MCF 10A (cell line): Measurements from ENCODE around the gene CATSPERD. TPM values are rescaled to one million over a fixed set of nuclear protein-coding genes. Genes with fewer than 3 reads are reported as not detected.

Experiments used
- BruUV-seq: library from RNA; stranded (reverse); fragments of 400-500 nt; replicated peaks from 2 replicates; lab custom pipeline; 2021; lab: Mats Ljungman, UMichigan
- CTCF ChIA-PET: fragments of 300-600 bp; sonication (Branson Sonifier 250); formaldehyde crosslinking; extraction: SDS; loops from one replicate; lab custom pipeline; 2021; ENCODE audit warnings: antibody characterized with exemption, inconsistent platforms; lab: Yijun Ruan, JAX
- POLR2A ChIA-PET: fragments of 300-600, 350-650 bp; sonication (Branson Sonifier 250); formaldehyde crosslinking; extraction: SDS; loops from one replicate; lab custom pipeline; 2020; ENCODE audit warnings: antibody characterized with exemption, inconsistent platforms; lab: Yijun Ruan, JAX
- DNase-seq: peaks from one replicate; pipeline ENCODE4 v3.0.0-alpha.2; 2018; ENCODE audit not compliant: unreplicated experiment
- H3K27ac Mint-ChIP-seq: one replicate; pipeline ENCODE4 v1.8.0; 2022; ENCODE audit warnings: mild to moderate bottlenecking, low read depth, mixed read lengths; ENCODE audit not compliant: unreplicated experiment
- H3K27me3 Mint-ChIP-seq: one replicate; pipeline ENCODE4 v1.8.0; 2022; ENCODE audit warnings: mixed read lengths; ENCODE audit not compliant: insufficient read depth, unreplicated experiment
- H3K36me3 Mint-ChIP-seq: one replicate; pipeline ENCODE4 v1.8.0; 2022; ENCODE audit warnings: mild to moderate bottlenecking, moderate library complexity, mixed read lengths; ENCODE audit not compliant: insufficient read depth, unreplicated experiment
- H3K4me1 Mint-ChIP-seq: one replicate; pipeline ENCODE4 v1.8.0; 2022; ENCODE audit warnings: mixed read lengths; ENCODE audit not compliant: insufficient read depth, unreplicated experiment
- H3K4me3 Mint-ChIP-seq: one replicate; pipeline ENCODE4 v1.8.0; 2022; ENCODE audit warnings: mild to moderate bottlenecking, moderate library complexity, mixed read lengths; ENCODE audit not compliant: unreplicated experiment
- H3K9me3 Mint-ChIP-seq: one replicate; pipeline ENCODE4 v1.8.0; 2022; ENCODE audit warnings: mixed read lengths; ENCODE audit not compliant: unreplicated experiment
- intact Hi-C: fragments of 100-400 bp; cut with micrococcal nuclease; formaldehyde crosslinking; loops from 2 replicates; pipeline ENCODE4 v1.14.1; 2022
- total RNA-seq: library from RNA; stranded (reverse); gene quantifications from 2 replicates; pipeline ENCODE4 v1.2.3, GENCODE V29; 2022
- TF ChIP-seq, protein P1 (sequence below): fragments of 200-600 bp; IDR thresholded peaks from one replicate; pipeline ENCODE4 v1.8.0; 2022; ENCODE audit warnings: antibody characterized with exemption, mild to moderate bottlenecking; ENCODE audit not compliant: unreplicated experiment

Gene CATSPERD
- total RNA-seq, 1 experiment from 2014 or later, result not detected

DNA sequence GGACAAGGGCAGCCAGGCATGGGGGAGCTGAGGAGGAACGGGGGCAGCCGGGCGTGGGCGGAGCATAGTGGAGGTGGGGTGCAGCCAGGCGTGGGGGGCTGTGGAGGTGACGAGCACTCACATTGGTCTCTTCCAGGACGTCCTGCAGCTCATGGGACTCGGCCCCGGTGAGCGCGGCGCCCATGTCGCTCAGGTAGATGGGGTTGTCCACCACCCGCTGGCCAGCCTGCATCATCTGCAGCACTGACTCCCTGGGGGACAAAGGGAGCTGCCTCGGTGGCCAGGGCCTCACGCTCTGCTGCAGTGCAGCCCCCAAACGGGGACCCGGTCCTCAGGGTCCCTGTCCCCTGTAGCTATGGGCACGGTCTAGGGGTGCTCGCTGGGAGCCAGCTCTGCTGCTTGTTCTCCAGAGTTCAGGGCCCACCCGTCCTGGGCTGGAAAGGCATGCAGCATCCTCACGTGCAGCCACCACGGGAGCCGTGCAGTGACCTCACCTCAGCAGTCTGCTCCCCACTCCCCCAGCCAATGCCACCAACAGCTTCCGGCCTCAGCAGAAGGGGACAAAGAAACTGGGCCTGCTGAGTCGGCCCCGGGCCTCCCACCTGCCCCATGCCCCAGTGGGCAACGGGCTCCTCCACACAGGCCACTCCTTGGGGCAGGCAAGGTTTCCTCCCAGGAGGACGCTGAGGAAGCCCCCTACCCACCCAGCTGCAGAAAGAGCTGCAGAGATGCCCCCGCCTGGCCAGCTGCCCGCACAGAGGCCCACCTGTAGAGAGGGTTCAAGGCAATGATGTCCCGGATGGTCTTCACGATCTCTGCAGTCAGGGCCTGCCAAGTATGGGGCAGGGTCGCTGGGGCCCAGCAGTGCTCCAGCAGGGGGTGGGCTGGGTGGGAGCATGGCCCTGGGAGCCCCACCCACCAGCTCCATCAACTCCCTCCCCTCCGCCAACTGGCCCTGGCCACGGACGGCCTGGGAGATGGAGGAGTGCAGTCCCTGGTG, 12.6 kb upstream of the CATSPERD start:
- POLR2A ChIA-PET, result interaction anchor here (1.0 to 3.3 kb wide), 3 partner anchors 9 to 17 kb away, joined by 3 to 13 read pairs (median 3); no protein-coding TSS in a partner anchor
- intact Hi-C loops, result no loop called here
- DNase-seq, result no peak
- CTCF ChIA-PET, result interaction anchor here (0.6 to 1.3 kb wide), 4 partner anchors 18 to 786 kb away, joined by 3 to 5 read pairs (median 3); partner anchors contain the start of gene RPL36
- peaks cover 96% of the 10 kb centered on the region for H3K36me3 Mint-ChIP-seq
- H3K27me3 Mint-ChIP-seq, result no peaks in the 10 kb centered on the region
- no peak overlapping the region for H3K27ac Mint-ChIP-seq
- peaks cover 6% of the 10 kb centered on the region for H3K4me1 Mint-ChIP-seq
- no peaks in the 10 kb centered on the region for H3K9me3 Mint-ChIP-seq
- no peak overlapping the region for H3K4me3 Mint-ChIP-seq
- BruUV-seq, result no TSS peak
- TF ChIP-seq, protein P1, sequence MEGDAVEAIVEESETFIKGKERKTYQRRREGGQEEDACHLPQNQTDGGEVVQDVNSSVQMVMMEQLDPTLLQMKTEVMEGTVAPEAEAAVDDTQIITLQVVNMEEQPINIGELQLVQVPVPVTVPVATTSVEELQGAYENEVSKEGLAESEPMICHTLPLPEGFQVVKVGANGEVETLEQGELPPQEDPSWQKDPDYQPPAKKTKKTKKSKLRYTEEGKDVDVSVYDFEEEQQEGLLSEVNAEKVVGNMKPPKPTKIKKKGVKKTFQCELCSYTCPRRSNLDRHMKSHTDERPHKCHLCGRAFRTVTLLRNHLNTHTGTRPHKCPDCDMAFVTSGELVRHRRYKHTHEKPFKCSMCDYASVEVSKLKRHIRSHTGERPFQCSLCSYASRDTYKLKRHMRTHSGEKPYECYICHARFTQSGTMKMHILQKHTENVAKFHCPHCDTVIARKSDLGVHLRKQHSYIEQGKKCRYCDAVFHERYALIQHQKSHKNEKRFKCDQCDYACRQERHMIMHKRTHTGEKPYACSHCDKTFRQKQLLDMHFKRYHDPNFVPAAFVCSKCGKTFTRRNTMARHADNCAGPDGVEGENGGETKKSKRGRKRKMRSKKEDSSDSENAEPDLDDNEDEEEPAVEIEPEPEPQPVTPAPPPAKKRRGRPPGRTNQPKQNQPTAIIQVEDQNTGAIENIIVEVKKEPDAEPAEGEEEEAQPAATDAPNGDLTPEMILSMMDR, result no peak

DNA sequence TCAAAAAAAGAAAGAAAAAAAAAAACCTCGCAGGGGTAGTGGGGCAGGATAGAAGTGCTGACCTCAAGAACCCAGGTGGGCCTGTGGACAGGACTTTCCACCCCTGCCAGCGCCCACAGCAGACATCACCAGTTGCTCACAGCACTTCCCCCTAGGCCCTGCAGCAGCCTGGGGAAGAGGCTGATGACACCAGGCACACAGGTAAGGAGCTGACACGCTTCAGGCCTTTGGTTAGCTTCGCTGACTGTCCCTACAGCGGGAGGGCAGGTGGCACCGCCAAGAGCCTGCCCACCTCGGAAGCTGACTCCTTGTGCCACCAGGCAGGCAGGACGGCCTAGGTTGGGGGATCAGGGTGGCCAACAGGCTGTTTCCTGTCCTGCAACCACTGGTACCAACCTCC, 9.4 kb upstream of the CATSPERD start:
- Mint-ChIP-seq H3K9me3 (no peaks in the 10 kb centered on the region), H3K27ac (no peak overlapping the region), H3K36me3 (peaks cover 92% of the 10 kb centered on the region), H3K4me1 (no peaks in the 10 kb centered on the region), H3K27me3 (no peaks in the 10 kb centered on the region), H3K4me3 (no peak overlapping the region)
- TF ChIP-seq, protein P1, result no peak
- no peak for DNase-seq
- POLR2A ChIA-PET, result interaction anchor here (1.0 kb wide), 1 partner anchor 9 kb away, joined by 4 read pairs; the partner anchor contains the start of genes CATSPERD and LONP1
- CTCF ChIA-PET, result interaction anchor here (0.6 kb wide), 1 partner anchor 1152 kb away, joined by 3 read pairs; no protein-coding TSS in a partner anchor
- BruUV-seq, result no TSS peak
- intact Hi-C loops, result no loop called here

DNA sequence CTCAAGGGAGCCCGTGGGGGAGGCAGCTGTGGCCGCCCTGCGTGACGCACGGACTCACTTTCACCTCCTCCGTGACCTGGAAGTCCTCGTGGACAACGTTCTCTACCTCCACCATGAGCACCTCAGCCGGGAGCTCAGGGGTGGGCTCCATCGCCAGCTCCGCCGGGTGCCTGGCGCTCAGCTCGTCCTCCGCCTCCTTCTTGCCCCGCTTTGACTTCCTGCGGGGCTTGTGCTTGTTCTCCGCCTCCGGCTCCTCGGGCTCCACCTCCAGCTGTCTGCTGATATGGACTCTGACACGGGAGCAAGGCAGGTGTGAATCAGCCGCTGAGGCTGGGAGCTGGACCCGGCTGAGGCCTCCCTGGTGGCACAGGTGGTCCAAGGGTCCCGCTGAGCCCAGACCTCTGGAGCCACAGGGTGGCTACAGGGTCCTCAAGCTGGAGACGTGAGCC, 8.7 kb upstream of the CATSPERD start:
- no peak for DNase-seq
- no peak overlapping the region for H3K4me3 Mint-ChIP-seq
- no peak overlapping the region for H3K27ac Mint-ChIP-seq
- intact Hi-C loops, result no loop called here
- BruUV-seq, result no TSS peak
- ChIA-PET POLR2A (interaction anchor here (1.0 to 1.3 kb wide), 2 partner anchors 8 to 22 kb away, joined by 4 to 5 read pairs; partner anchors contain the start of genes CATSPERD, LONP1 and RPL36), CTCF (interaction anchor here (0.7 to 0.8 kb wide), 2 partner anchors 257 to 653 kb away, joined by 3 read pairs; no protein-coding TSS in a partner anchor)
- peaks cover 92% of the 10 kb centered on the region for H3K36me3 Mint-ChIP-seq
- TF ChIP-seq, protein P1, result no peak
- no peaks in the 10 kb centered on the region for H3K27me3 Mint-ChIP-seq
- no peaks in the 10 kb centered on the region for H3K9me3 Mint-ChIP-seq
- H3K4me1 Mint-ChIP-seq, result no peaks in the 10 kb centered on the region

DNA sequence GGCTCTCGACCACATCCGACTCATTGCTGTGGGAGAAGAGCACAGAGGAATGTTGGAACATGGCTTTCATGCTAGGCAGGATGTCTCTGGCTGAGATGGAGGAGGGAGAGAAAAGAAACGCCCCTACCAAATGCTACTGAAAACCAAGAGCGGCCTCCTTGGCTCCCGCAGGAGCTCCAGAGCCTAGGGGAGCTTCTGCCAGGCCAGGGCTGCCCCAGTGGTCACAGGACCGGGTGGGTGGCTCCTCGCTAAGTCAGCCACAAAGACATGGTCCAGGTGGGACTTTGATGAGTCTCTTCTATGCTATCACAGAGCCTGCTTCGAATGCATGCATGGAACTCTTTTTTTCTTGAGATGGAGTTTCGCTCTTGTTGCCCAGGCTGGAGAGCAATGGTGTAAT, 7.2 kb upstream of the CATSPERD start:
- Mint-ChIP-seq H3K4me1 (no peaks in the 10 kb centered on the region), H3K36me3 (peaks cover 89% of the 10 kb centered on the region), H3K9me3 (no peaks in the 10 kb centered on the region), H3K27ac (no peak overlapping the region), H3K4me3 (no peak overlapping the region), H3K27me3 (no peaks in the 10 kb centered on the region)
- ChIA-PET CTCF (interaction anchor here (0.6 kb wide), 1 partner anchor 1318 kb away, joined by 3 read pairs; no protein-coding TSS in a partner anchor), POLR2A (interaction anchor here (1.4 to 1.6 kb wide), 2 partner anchors 22 to 23 kb away, joined by 3 to 5 read pairs; partner anchors contain the start of gene RPL36)
- no peak for DNase-seq
- intact Hi-C loops, result no loop called here
- BruUV-seq, result no TSS peak
- TF ChIP-seq, protein P1, result no peak
